Measurements from ENCODE around the gene MAPK10.
"Not testable (repeated sequence)": the region's sequence is repeated elsewhere in the genome, so short reads cannot be mapped to it uniquely, and the experiment has no call there.

Gene MAPK10

GRCh38 chr4:86107112-86107511, 252.7 kb downstream of the MAPK10 start:
- DNase-seq (ENCODE audit: low read depth in 2 of 2), result no peak

DNA sequence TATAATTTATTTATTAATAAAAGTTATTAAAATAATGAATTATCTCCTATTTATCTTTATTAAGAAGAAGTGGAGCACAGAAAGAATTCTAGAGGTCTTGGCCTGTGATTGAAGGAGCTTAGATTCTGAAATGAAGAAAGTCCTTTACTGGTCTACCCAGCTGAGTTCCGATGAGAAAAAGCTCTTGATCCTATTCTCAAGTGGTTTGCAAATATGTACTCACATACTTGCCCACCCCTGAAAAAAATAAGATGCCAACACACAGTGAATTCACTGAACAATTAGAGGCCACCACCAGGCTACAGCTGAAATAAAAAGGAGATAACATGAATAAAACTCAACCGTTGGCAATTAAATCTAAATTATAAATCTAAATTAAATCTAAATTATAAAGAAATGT, 253.4 kb downstream of the MAPK10 start:
- DNase-seq (ENCODE audit: low read depth in 2 of 2), result no peak

- no peak for DNase-seq (ENCODE audit: low read depth in 2 of 2)
Observed at GRCh38 chr4:86101841-86102240, 258.0 kb downstream of the MAPK10 start.

DNA sequence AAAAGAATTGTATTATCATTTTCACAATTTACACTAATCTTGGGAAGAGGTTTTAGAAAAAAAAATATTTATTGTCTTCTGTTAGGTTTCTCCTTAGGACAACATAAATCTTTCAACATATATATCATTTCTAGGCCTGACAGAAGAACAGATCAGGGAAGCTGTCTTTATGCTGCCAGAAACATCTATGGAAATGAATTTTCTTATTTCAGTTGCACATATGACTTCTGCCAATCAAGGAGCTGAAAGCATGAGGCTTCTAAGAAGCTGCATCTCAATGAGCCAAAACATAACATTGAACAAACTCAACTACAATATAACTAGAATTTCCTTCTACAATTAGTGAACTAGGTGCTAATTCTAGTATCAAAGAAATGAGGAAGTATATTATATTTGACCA, 258.4 kb downstream of the MAPK10 start:
- DNase-seq (ENCODE audit: low read depth in 2 of 2), result no peak

GRCh38 chr4:86100539-86101215, 259.2 kb downstream of the MAPK10 start:
- DNase-seq (ENCODE audit: low read depth in 2 of 2), result no peak

- DNase-seq (ENCODE audit: low read depth in 2 of 2), result no peak
Observed at GRCh38 chr4:86099348-86099747, 260.5 kb downstream of the MAPK10 start.

- no peak for DNase-seq (ENCODE audit: low read depth in 2 of 2)
Observed at GRCh38 chr4:86098691-86099090, 261.2 kb downstream of the MAPK10 start.

GRCh38 chr4:86096373-86096772, 263.5 kb downstream of the MAPK10 start:
- no peak for DNase-seq (ENCODE audit: low read depth in 2 of 2)

- DNase-seq (ENCODE audit: low read depth in 2 of 2), result no peak
Observed at GRCh38 chr4:86092684-86093083, 267.2 kb downstream of the MAPK10 start.

- DNase-seq (ENCODE audit: low read depth in 2 of 2), result no peak
Observed at GRCh38 chr4:86091201-86091600, 268.7 kb downstream of the MAPK10 start.

DNA sequence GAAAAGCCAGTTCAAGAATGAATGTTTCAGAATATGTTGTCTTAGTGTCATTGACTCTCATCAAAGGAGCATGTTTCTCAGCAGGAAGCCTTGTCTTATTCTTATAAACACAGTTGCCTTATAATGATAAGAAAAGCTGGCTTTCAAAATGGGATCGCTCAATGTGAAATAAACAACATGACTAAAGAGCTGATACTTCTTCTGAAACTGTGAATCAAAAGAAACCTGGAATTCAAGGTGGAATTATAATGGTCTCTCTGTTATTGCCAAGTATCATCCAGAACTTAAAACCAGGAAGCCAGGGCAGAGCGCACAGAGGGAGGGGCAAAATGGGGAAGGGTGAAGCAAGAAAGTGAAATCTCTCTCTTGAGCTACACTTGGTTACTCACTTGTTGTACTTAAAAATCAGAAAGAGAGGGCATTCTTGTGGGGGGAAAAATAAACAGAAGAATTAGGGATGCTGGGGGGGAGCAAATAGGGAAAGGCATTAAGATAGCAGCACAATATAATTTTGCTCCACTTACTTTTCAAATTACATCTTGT, 270.0 kb downstream of the MAPK10 start:
- DNase-seq (ENCODE audit: low read depth in 2 of 2), result no peak

GRCh38 chr4:86089053-86089452, 270.8 kb downstream of the MAPK10 start:
- DNase-seq (ENCODE audit: low read depth in 2 of 2), result no peak

GRCh38 chr4:86075796-86076195, 284.1 kb downstream of the MAPK10 start:
- DNase-seq (ENCODE audit: low read depth in 2 of 2), result not testable (repeated sequence)

DNA sequence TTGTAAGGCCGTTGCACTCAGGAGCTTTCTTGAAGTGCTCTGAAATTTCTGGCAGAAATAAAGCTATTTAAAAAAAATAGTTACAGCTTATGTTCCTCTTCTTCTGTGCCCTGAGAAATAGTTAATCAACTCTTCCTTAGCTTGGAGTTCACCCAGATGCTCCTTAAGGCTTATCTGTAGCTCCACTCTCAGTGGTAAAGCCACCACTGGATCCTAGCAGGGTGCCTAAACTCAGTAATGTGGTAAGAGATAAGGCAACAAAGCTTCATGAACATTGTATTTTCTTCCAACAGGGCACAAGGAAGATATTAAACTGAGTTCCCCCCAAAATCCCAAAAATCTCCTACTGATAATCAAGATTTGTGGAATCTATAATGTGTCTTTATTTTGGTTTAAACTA, 299.5 kb downstream of the MAPK10 start:
- no peak for DNase-seq (ENCODE audit: low read depth in 2 of 2)

- DNase-seq (ENCODE audit: low read depth in 2 of 2), result no peak
Observed at GRCh38 chr4:86058621-86059020, 301.2 kb downstream of the MAPK10 start.

- DNase-seq (ENCODE audit: low read depth in 2 of 2), result no peak
Observed at GRCh38 chr4:86055898-86056297, 304.0 kb downstream of the MAPK10 start.

- no peak for DNase-seq (ENCODE audit: low read depth in 2 of 2)
Observed at GRCh38 chr4:86054286-86055032, 305.4 kb downstream of the MAPK10 start.

- DNase-seq (ENCODE audit: low read depth in 2 of 2), result no peak
Observed at GRCh38 chr4:86050496-86050895, 309.4 kb downstream of the MAPK10 start.

- DNase-seq (ENCODE audit: low read depth in 2 of 2), result no peak
Observed at GRCh38 chr4:86048426-86048825, 311.4 kb downstream of the MAPK10 start.

- no peak for DNase-seq (ENCODE audit: low read depth in 2 of 2)
Observed at GRCh38 chr4:86044593-86044985, 315.3 kb downstream of the MAPK10 start.

- DNase-seq (ENCODE audit: low read depth in 2 of 2), result no peak
Observed at GRCh38 chr4:86043755-86044592, 315.9 kb downstream of the MAPK10 start.

DNA sequence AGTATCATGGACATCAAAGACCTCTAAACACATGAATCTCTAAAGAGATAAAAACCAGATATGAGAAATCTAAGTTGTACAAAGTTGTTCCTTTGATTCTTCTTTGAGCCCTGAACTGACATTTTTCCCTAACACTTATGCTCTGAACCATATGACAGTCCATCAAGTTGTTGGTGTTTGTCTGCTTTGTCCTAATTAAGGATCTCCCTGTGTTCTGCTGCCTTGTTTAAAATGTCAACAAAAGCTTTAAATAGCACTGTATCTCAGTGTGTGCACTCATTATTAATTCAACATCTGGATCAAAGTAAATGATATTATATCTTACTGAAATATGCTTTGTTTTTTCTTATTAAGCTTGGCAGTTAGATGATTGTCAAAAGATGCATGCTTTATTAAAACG, 321.8 kb downstream of the MAPK10 start:
- no peak for DNase-seq (ENCODE audit: low read depth in 2 of 2)
